ENCODE measurements around the gene DCK.

GRCh38 chr4:70992391-70992881 is 1.0 kb upstream of the DCK start:
- TF ChIP-seq, protein P1, sequence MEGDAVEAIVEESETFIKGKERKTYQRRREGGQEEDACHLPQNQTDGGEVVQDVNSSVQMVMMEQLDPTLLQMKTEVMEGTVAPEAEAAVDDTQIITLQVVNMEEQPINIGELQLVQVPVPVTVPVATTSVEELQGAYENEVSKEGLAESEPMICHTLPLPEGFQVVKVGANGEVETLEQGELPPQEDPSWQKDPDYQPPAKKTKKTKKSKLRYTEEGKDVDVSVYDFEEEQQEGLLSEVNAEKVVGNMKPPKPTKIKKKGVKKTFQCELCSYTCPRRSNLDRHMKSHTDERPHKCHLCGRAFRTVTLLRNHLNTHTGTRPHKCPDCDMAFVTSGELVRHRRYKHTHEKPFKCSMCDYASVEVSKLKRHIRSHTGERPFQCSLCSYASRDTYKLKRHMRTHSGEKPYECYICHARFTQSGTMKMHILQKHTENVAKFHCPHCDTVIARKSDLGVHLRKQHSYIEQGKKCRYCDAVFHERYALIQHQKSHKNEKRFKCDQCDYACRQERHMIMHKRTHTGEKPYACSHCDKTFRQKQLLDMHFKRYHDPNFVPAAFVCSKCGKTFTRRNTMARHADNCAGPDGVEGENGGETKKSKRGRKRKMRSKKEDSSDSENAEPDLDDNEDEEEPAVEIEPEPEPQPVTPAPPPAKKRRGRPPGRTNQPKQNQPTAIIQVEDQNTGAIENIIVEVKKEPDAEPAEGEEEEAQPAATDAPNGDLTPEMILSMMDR (IDR thresholded peaks at IDR 0.05) = no peak
- TF ChIP-seq POLR2A (IDR thresholded peaks at IDR 0.05) = no peak
- TF ChIP-seq EP300 (IDR thresholded peaks at IDR 0.05) = no peak
